Left kidney (tissue), 1 donor: ENCODE data around the gene TCAF2. TPM values are rescaled to one million over a fixed set of nuclear protein-coding genes. Genes with fewer than 3 reads are reported as not detected.

Experiments
- polyA plus RNA-seq: library from polyadenylated mRNA; unstranded; fragments of 120-200 nt; gene quantifications from one replicate; pipeline ENCODE4 v1.2.1, GENCODE V29; 2013; ENCODE audit not compliant: insufficient read length

TCAF2 gene
- polyA plus RNA-seq, 1 donor: 3.3 TPM

Other genes with a start within 250 kb of the TCAF2 start
- gene ZYX, start 239.6 kb upstream of the TCAF2 start, polyA plus RNA-seq: 63.9 TPM
- gene EPHA1, start 212.1 kb upstream of the TCAF2 start, polyA plus RNA-seq: 20.2 TPM
- not detected for gene TAS2R60, start 177.5 kb upstream of the TCAF2 start, polyA plus RNA-seq
- gene TAS2R41, start 143.1 kb upstream of the TCAF2 start, polyA plus RNA-seq: not detected
- gene CTAGE15, start 49.2 kb upstream of the TCAF2 start, polyA plus RNA-seq: 0.73 TPM
- gene CTAGE6, start 136.7 kb downstream of the TCAF2 start, polyA plus RNA-seq: not detected